SHP77 treated with DMSO at 0.1 percent for 48 hours (cell line): ENCODE data around the gene AKIRIN2.
"Not testable (repeated sequence)": the region's sequence is repeated elsewhere in the genome, so short reads cannot be mapped to it uniquely, and the experiment has no call there.

ENCODE experiments used
- DNase-seq: peaks from one replicate; lab custom pipeline; 2025; lab: John Stamatoyannopoulos, UW

AKIRIN2 gene

DNA sequence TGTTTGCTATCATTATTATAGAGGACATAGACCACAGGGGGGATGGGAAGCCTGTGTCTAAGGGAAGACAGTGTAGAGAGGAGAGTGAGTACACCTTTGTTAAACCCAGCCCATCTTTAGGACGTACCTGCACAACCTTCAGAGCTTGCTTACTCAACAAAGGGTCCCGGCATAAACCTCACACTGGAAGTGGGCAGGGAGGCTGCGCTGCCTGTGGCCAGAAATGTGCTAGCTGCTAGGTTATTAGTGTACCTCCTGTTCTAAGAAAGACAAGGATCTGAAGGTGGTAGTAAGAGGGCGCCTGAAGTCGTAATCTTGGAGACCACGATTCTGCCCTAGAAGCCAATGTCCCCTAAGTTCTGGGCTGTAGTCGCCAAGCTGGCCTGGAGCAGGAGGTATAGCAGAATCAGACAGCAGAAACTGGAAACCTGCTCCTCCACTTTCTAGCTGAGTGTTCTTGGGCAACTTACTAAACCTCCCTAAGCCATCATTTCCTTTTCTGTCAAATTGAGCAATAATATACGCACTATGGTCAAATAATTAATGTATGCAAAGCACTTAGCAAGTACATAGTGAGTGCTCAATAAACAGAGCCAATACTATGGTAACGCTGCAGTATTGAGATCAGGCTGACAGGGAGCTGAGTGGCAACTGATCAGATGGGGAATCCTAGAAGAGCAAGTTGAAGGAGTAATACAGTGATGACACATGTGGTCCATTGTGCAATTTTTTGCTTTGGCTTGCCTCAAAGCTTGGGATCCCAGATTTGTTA lies 16.8 kb upstream of the AKIRIN2 start:
- DNase-seq: no peak

DNA sequence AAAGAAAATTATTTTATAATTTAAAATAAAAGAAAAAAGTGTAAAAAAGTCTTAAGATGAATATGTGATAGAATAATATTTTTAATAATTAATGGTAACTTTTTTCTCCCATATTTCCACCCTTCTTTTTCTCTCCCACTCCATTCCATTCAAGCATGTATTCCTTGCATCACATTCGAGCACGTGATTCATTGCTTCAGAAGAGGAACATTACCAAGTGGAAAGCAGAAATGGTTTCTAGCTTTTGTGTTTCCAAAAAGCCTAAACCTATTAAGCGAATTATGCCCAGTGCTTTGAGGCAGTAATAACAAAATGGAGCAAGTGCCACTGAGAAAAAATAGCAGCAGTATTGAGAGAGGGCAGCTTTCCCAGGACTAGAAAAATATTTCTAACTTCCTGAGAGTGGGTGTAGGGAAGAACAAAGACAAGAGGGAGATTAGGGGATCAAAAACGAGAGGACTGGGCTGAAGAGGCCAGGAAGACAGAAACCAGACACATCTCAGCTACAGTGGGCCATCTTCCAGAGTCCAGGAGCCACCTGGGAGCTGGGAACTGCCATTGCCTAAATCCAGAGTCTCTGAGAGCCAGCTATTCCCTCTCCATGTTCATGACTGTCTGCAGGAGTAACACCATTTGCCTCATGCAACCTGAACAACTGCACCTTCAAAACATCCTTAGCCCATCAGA lies 15.0 kb upstream of the AKIRIN2 start:
- DNase-seq: no peak

DNA sequence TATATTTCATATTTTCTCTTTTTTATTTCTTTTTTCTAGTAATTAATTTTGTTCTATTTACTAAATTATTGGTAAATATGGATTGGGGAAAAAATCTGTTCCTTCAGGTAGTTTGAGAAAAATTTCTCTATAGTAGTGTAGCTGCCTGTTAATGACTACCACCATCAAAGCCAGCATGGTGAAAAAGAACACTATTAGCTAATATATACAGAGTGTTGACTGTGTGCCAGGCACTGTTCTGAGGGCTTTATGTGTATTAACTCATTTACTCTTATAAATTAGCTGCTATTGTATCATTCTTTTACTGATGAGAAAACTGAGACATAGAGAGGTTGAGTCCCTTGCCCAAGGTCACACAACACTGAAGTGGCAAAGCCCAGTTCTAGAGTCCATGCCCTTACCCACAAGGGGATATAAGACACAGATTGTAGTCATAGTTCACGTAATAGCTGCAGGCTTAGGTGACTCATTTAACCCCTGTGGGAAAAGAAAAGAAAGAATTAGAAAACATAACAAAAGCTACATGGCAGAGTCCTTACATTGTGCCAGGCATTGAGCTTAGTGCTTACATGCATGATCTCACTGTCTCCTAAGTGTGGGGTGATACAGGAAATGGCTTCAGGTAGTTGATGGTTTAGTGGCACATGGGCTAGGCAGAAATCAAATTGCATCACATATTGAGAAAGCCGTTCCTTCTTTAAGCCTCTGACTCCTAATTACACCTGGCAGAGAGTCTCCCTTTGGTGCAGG lies 12.2 kb upstream of the AKIRIN2 start:
- no peak for DNase-seq

DNA sequence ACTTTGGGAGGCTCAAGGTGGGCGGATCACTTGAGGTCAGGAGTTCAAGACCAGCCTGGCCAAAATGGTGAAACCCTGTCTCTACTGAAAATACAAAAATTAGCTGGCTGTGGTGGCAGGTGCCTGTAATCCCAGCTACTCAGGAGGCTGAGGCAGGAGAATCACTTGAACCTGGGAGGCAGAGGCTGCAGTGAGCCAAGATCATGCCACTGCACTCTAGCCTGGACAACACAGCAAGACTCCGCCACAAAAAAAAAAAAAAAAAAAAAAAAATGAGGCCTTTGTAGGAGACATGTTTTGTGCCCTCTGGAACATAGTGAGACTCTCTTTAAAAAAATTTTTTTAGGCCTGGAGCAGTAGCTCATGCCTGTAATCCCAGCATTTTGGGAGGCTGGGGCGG lies 10.7 kb upstream of the AKIRIN2 start:
- DNase-seq: not testable (repeated sequence)

DNA sequence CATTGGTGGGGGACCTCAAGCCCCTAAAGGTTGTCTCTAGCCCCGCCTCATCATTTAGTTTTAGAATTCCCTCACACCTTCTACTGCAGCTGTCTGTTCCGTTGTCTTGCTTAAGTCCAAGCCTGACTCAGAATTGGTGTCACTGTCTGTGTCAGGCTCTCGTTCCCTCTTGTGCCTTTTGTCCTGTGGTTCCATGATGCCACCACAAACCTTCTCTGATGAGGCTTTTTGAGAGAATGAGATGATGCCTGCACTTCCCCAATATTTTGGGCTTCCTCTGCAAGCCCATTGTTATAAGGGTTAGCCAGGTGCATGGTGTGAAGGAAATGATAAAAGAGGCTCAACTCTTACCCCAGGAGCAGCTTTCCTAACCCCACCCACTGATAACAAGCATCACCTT lies 8.1 kb upstream of the AKIRIN2 start:
- DNase-seq: no peak

DNA sequence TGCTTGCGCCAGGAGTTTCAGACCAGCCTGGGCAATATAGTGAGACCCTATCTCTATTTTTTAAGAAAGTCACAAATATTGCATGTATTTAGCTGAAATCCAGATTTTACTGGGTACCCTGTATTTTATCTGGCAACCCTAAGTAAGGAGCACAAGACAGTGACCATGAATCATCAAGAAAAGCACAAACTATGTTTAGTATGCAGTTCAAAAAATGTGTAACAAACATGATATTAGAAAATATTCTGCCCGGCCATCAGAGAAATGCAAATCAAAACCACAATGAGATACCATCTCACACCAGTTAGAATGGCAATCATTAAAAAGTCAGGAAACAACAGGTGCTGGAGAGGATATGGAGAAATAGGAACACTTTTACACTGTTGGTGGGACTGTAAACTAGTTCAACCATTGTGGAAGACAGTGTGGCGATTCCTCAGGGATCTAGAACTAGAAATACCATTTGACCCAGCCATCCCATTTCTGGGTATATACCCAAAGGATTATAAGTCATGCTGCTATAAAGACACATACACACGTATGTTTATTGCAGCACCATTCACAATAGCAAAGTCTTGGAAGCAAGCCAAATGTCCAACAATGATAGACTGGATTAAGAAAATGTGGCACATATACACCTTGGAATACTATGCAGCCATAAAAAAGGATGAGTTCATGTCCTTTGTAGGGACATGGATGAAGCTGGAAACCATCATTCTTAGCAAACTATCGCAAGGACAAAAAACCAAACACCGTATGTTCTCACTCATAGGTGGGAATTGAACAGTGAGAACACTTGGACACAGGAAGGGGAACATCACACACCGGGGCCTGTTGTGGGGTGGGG lies 6.8 kb upstream of the AKIRIN2 start:
- not testable (repeated sequence) for DNase-seq

DNA sequence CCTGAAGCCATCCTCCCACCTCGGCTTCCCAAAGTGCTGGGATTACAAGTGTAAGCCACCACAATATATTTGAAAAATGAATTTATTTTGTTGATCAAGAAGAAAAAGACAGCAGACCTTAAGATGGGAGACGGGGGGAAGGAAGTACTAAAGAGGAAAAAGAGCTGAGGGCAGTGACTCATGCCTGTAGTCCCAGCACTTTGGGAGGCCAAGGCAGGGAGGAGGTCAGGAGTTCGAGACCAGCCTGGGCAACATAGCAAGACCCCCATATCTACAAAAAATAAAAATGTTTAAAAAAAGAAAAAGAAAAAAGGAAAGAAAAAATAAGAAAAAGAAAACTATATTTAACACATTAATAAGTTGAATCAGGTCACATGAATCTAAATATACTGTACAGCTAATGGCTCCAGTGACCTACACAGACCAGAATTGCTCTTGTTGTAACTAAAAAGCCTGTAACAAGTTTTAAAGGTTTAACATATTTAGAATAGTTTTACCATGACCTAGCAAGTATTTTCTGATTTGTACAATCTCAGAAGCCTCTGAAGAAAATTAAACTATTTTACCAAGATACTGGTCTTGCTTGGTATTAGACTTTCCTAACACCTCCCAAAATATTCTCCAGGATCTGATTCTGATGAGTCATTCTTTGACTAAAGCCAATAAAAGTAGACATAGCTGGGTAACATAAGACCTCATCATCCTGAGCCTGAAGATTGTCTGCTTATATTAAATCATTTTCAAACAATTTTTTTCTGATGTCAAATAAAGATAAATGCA lies 4.3 kb upstream of the AKIRIN2 start:
- no peak for DNase-seq

DNA sequence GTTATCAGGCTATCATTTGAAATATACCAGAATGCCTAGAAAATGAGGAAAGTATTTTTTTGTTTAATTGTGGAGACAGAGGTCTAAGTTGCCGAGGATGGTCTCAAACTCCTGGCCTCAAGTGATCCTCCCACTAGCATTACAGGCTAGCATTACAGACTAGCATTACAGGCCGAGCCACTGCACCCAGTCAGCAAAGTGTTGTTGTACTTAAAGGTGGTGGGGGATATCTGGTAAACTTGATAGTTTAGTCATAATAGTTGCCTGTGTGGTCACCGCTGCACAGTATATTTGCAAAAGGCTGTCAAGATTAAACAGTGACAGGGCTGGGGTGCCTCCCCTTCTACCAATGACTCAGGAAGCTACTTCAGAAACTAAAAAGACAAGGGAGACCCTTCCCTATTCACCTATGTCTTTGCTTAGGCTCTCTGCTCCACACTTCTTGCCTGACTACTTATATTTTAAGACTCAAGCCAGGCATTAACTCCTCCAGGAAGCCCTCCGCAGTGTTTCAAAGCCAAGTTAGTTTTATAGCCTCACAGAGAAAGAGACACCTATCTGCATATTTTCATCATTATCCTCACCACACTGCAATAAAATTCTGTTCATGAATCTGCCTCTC lies 3.1 kb upstream of the AKIRIN2 start:
- DNase-seq: no peak

DNA sequence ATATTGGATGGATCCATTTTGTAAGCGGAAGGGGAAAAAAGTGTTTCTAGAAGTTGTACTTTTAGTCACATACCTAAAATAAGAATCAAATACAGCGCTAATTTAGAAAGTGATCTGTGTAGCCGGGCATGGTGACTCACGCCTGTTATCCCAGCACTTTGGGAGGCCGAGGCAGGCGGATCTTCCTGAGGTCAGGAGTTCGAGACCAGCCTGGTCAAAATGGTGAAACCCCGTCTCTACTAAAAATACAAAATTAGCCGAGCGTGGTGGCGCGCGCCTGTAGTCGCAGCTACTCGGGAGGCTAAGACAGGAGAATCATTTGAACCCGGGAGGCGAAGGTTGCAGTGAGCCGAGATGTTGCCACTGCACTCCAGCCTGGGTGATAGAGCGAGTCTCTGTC lies 1.0 kb upstream of the AKIRIN2 start:
- DNase-seq: not testable (repeated sequence)

DNA sequence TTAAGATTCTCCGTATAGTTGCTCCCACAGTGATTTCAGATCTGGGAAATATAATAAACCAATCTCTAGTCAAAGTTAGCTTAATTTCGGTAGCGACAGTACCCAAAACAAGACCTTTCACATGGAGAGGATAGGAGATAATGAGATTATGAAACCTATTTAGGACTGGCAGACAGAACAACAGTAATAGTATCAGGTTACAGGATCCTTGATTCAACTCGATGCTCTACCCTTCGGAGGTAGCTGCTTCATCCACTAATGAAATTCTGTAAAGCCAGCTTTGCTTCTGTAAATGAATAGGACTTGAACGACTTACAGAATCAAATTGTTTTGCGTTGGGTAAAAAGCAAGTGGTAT lies 534 bp upstream of the AKIRIN2 start:
- peak; percentile 88 for DNase-seq

DNA sequence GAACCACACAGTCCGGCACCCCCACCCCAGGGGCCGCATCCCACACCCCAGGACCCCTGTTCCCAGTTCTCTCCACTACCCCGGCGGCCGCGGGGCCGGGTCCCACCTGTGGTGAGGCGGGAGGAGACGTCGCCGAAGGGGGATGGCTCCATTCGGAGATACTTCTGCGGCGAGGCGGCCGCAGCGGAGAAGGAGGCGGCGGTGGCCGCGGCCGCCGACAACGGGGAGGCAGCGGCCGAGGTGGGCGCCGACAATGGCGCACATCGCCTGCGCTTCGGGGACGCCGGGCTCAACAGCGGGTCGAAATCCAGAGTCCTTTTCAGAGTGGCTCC lies 723 bp downstream of the AKIRIN2 start:
- DNase-seq: no peak

DNA sequence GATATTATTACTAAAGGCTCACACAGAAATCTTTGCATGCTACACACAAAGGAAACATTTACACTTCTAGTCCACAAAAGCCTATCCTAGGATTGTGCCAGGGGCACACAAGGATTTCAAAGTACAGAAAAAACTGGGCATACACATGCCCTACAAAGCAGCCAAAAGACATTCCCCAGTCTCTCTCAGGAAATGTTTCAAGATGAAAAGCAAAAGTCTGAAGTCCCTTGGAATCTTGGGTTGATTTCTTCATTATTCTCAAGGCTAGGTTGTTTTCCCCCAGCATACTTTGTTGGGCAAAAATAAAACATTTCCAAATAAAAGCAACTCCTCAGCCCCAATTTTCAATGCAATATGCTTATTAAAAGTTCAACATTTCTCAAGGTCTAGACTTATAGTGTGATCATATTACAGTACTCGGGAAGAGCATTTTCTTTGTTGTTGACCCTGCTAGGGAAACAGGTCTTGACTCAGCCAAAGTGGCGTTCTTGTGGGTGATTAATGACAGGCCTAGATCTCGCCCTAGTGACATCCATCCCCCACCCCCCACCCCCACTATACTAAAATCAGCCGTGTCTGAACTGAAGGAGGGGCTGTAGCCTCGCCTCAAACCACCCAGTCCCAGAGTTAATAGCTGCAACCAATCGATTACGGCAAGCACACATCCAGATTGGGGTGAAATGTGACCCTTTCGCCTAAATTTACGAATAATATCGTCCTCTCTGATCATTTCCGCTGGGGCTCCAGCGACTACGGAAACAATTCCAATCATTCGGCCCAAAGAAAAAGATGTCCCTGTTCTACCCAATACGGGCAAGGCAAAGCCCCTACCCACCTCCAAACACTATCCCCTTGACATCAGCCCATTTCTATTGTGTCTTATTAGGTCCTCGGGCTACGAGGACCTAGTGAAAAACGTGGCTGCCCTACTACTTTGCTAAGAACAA lies 1.4 kb downstream of the AKIRIN2 start:
- DNase-seq: no peak

DNA sequence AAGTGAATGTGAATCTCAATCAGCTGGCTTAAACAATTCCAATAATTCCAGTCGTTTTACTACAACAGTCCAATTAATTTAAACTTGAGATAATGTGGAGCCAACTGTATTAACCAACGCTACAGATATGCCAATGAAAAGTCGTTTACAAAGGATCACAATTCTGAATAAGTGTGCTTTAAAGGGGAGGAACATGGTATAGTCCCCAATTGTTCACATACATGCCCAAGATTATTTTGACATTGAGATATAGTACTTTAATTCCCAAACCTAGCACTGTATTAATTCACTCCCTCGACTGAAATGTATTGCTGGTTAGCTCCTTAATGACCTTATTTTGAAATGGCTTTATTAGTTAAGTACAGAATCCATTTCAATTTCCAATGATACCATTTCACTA lies 2.5 kb downstream of the AKIRIN2 start:
- DNase-seq: no peak

DNA sequence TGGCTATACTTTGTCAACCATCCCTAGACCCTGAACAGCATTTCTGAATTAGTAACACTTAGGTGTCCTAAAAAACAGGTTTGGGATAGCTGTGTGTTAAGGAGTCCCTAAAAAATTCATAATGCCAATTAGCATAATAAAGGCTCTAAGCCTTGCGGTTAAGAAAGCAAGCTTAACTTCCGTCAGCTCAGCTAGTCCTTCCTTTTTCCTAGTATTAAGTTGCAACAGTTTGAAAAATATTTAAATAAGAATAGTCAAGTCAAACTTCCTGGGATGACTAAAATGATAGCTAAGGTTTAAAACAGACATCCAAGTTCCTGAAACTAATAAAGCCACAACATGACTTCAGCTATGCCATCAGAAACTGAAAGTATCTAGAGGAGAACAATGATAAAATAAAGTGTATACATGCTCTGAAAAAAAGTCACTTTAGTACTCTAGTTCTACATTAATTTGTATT lies 3.5 kb downstream of the AKIRIN2 start:
- no peak for DNase-seq

DNA sequence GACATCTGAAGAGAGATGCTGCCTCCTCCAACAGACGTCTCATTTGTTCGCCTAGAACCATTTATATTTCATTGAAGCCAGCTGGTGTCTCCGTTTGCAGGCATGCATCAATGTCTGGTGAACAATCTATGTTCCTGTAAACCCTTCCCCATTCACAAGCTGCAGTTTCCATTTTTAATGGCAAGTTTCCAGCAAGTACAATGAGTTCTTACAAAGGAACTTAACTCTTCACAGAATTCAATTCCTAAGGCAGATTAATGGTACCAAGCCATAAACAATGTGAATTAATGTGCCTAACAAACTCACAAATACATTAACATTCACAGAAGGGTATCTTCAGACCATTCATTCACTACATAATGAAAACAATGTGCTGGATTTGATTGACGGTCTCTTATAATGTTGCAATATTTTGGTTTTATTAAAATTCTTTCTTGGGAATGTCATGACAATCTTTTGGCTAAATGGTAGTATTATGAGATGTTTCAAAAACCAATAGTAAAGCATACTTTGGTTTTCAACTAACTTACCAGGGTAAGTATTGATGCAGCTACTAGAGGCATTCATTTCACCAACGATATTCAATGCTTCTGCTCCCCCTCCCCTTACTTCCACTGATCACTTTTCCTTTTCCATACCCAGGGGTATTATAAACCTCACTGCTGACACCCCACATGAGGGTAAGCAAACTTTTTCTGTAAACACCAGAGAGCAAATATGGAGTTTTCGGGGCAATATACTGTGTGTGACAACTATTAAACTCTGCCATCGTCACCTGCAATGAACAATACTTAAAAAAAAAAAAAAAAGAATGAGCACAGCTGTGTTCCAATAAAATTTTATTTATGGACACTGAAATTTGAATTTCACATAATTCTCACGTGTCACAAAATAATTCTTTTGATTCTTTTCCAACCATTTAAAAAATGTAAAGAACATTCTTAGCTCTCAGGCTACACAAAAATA lies 4.2 kb downstream of the AKIRIN2 start:
- DNase-seq: no peak

DNA sequence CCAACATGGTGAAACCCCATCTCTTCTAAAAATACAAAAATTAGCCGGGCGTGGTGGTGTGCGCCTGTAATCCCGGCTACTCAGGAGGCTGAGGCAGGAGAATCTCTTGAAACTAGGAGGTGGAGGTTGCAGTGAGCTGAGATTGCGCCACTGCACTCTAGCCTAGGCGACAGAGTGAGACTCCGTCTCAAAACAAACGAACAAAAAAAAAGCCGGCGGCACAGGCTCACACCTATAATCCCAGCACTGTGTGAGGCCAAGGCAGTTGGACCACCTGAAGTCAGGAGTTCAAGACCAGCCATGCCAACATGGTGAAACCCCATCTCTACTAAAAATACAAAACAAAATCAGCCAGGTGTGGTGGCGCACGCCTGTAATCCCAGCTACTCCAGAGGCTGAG lies 5.2 kb downstream of the AKIRIN2 start:
- not testable (repeated sequence) for DNase-seq

DNA sequence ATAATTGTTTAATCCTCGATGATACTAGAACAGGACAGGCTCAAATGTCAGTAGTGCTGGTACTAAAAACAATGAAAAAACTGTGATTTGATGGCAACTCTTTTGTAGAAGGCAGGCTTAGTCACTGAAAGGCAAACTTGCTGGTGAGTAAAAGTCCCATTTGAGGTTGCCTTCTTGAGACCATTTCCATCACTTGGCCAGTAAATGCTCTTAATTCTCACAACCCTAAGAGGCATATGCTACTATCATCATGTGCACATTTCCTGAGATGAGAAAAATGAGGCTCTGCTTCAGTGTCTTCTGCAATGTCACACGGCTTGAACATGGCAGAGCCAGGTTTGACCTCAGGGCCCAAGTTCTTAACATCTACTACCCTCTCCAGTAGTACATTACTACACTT lies 9.9 kb downstream of the AKIRIN2 start:
- no peak for DNase-seq

DNA sequence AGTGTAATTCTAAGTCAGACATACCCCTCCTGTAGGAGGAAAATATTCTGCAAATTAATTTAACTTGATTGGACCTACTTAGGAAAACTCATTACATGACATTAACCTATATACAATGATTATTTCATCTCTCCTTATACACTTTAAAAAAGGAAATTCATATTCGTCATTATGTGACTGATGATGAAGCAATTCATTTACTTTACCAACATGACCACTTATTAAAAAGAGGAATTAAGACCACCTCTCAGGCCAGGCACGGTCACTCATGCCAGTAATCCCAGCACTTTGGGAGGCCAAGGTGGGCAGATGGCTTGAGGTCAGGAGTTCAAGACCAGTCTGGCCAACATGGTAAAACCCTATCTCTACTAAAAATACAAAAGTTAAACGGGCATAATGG lies 11.6 kb downstream of the AKIRIN2 start:
- DNase-seq: no peak

DNA sequence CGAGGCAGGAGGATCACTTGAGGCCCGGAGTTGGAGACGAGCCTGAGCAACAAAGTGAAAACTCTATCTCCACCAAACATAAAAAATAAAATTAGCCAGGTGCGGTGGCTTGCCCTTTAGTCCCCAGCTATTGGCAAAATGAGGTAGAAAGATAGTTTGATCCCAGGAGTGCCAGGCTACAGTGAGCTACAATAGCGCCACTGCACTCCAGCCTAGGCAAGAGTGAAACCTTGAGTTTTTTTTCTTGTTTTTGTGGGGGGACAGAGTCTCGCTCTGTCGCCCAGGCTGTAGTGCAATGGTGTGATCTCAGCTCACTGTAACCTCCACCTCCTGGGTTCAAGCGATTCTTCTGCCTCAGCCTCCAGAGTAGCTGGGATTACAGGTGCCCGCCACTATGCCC lies 14.1 kb downstream of the AKIRIN2 start:
- not testable (repeated sequence) for DNase-seq
